SK-N-SH (cell line): ENCODE data around the gene TBC1D8.

Experiments
- EZH2phosphoT487 ChIP-seq: fragments of 200-600 bp; sonication (generic); IDR thresholded peaks from 2 replicates; pipeline ENCODE4 v1.6.1; 2017; ENCODE audit warnings: low read depth, mixed run types, mild to moderate bottlenecking, antibody characterized with exemption, moderate library complexity, borderline replicate concordance
- TF ChIP-seq, protein P1 (sequence below): fragments of 200-600 bp; sonication (generic); IDR thresholded peaks from 2 replicates; pipeline ENCODE4 v1.6.1; 2017; ENCODE audit warnings: antibody characterized with exemption, mild to moderate bottlenecking, moderate library complexity

DNA sequence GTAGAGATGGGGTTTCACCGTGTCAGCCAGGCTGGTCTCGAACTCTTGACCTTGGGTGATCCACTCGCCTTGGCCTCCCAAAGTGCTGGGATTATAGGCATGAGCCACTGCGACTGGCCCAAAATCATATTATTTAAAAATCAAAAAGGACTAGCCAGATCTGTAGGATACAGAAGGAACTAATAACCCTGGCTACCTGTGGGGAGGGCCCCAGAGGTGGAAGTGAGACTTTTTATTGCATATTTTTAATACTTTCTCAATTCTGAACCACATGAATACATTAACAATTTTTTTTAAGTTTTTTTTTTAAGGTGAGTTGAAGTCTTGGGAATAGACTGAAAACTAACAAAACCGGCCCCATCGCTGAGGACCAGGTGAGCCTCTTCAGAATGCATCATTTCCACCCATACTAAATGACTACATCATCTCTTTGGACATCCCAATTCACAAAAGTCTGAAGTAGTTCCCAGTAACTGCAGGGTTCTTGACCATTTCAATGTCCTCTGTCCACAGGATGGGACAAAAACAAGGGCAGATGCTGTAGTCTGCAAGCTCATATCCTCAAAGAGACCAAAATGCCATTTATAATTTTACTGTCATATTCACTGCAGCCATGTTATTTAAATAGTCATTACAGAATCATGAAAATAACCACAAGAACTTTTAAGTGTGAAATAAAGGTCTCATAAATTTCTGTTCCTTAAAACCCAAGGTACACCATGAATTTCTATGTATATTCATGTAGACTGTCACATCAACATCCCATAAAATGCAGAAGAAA lies 127.7 kb downstream of the TBC1D8 start:
- TF ChIP-seq, protein P1, sequence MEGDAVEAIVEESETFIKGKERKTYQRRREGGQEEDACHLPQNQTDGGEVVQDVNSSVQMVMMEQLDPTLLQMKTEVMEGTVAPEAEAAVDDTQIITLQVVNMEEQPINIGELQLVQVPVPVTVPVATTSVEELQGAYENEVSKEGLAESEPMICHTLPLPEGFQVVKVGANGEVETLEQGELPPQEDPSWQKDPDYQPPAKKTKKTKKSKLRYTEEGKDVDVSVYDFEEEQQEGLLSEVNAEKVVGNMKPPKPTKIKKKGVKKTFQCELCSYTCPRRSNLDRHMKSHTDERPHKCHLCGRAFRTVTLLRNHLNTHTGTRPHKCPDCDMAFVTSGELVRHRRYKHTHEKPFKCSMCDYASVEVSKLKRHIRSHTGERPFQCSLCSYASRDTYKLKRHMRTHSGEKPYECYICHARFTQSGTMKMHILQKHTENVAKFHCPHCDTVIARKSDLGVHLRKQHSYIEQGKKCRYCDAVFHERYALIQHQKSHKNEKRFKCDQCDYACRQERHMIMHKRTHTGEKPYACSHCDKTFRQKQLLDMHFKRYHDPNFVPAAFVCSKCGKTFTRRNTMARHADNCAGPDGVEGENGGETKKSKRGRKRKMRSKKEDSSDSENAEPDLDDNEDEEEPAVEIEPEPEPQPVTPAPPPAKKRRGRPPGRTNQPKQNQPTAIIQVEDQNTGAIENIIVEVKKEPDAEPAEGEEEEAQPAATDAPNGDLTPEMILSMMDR, result no peak
- TF ChIP-seq EZH2phosphoT487, result no peak
